Mucosa of descending colon (tissue), 3 donors: ENCODE results near the gene TOLLIP. TPM values are rescaled to one million over a fixed set of nuclear protein-coding genes. Genes with fewer than 3 reads are reported as not detected.

Experiments used
- ATAC-seq: fragments of 200-7000 bp; cut with Tn5 transposase; one replicate; pipeline ENCODE4 v1.9.1; 2020; ENCODE audit warnings: mild to moderate bottlenecking, moderate library complexity
- DNase-seq, 3 donors: peaks; one replicate each; pipeline ENCODE4 v3.0.0-alpha.2; 2020
- H3K36me3 ChIP-seq: fragments of 200-600 bp; one replicate; pipeline ENCODE4 v1.8.0; 2021; ENCODE audit warnings: low read depth, mild to moderate bottlenecking
- H3K4me1 ChIP-seq: fragments of 200-600 bp; one replicate; pipeline ENCODE4 v1.8.0; 2021; ENCODE audit warnings: low read depth, mild to moderate bottlenecking
- H3K4me3 ChIP-seq: fragments of 200-600 bp; one replicate; pipeline ENCODE4 v1.8.0; 2021; ENCODE audit warnings: mild to moderate bottlenecking
- H3K9me3 ChIP-seq: fragments of 200-600 bp; one replicate; pipeline ENCODE4 v1.8.0; 2021; ENCODE audit warnings: mild to moderate bottlenecking
- CTCF ChIP-seq: fragments of 200-600 bp; IDR thresholded peaks from one replicate; pipeline ENCODE4 v1.8.0; 2022; ENCODE audit warnings: antibody characterized with exemption, mild to moderate bottlenecking
- intact Hi-C, 2 donors: fragments of 100-400 bp; cut with DNase I in 1 of 2; cut with micrococcal nuclease in 1 of 2; formaldehyde crosslinking; loops; one replicate each; pipeline versions ENCODE4 v1.11.0 to v1.11.1; 2022; cut with DNase I, micrococcal nuclease
- total RNA-seq, 3 donors: library from RNA; stranded (reverse); fragmentation: NEBNext Ultra II Directional in 2 of 3; extraction: Animal tissue kit (Norgen Biotek cat#: 25700) in 2 of 3; gene quantifications; one replicate each; pipeline versions ENCODE4 v1.2.1 to v1.2.4, GENCODE V29; 2021 to 2023
- donor health status: DM: no; HTN: no; CAD: no; lungs with moderate emphysema.
- donor health status: DM: no; HTN: no; CAD: no.
- donor health status: DM: no; HTN: yes; CAD: no.

TOLLIP gene
- total RNA-seq, 3 donors from 2014 or later = 62.4 to 65.4 (median 62.5) TPM

- no peak overlapping the region for H3K4me3 ChIP-seq
- H3K4me1 ChIP-seq = peaks cover 63% of the 10 kb centered on the region
- intact Hi-C loops = no loop called here
- no peaks in the 10 kb centered on the region for H3K9me3 ChIP-seq
- ATAC-seq (peak; percentile 61), DNase-seq (peak in 2 of 3 donors; percentile 39 to 67)
- no peaks in the 10 kb centered on the region for H3K36me3 ChIP-seq
- peak; percentile 18 for TF ChIP-seq CTCF
These were observed 6.2 kb downstream of the TOLLIP start for GRCh38 chr11:1303126-1303821.

GRCh38 chr11:1302461-1303125 lies 6.8 kb downstream of the TOLLIP start:
- no peak for TF ChIP-seq CTCF
- Histone ChIP-seq H3K9me3 (no peaks in the 10 kb centered on the region), H3K4me1 (peaks cover 63% of the 10 kb centered on the region), H3K4me3 (no peak overlapping the region), H3K36me3 (no peaks in the 10 kb centered on the region)
- intact Hi-C loops = no loop called here
- ATAC-seq = no peak
- DNase-seq = no peak

- peaks cover 61% of the 10 kb centered on the region for H3K4me1 ChIP-seq
- no peaks in the 10 kb centered on the region for H3K9me3 ChIP-seq
- no peak overlapping the region for H3K4me3 ChIP-seq
- peak in 1 of 3 donors; percentile 31 for DNase-seq
- intact Hi-C loops = no loop called here
- no peak for TF ChIP-seq CTCF
- ATAC-seq = peak; percentile 4
- H3K36me3 ChIP-seq = no peaks in the 10 kb centered on the region
These were observed 7.4 kb downstream of the TOLLIP start for GRCh38 chr11:1302041-1302460.

- TF ChIP-seq CTCF = no peak
- intact Hi-C loops = no loop called here
- no peak for ATAC-seq
- peaks cover 57% of the 10 kb centered on the region for H3K4me1 ChIP-seq
- DNase-seq = no peak
- H3K36me3 ChIP-seq = no peaks in the 10 kb centered on the region
- no peaks in the 10 kb centered on the region for H3K9me3 ChIP-seq
- H3K4me3 ChIP-seq = no peak overlapping the region
These were observed 8.0 kb downstream of the TOLLIP start for GRCh38 chr11:1301220-1302000.

- peaks cover 55% of the 10 kb centered on the region for H3K4me1 ChIP-seq
- no peaks in the 10 kb centered on the region for H3K36me3 ChIP-seq
- intact Hi-C loops = no loop called here
- ATAC-seq (no peak), DNase-seq (no peak)
- H3K9me3 ChIP-seq = no peaks in the 10 kb centered on the region
- no peak overlapping the region for H3K4me3 ChIP-seq
- no peak for TF ChIP-seq CTCF
These were observed 8.8 kb downstream of the TOLLIP start for GRCh38 chr11:1300569-1301187.
